ENCODE measurements around the gene IL1R1. TPM values are rescaled to one million over a fixed set of nuclear protein-coding genes. Genes with fewer than 3 reads are reported as not detected.

IL1R1 gene
- total RNA-seq, 1 donor from 2014 or later, result 6.3 TPM

GRCh38 chr2:102180687-102180999 lies 38.1 kb downstream of the IL1R1 start:
- H3K9me3 ChIP-seq (ENCODE audit: control insufficient read depth in 3 of 3, low read length in 3 of 3), result no peaks in the 10 kb centered on the region
- no peak overlapping the region for H3K4me3 ChIP-seq (ENCODE audit: low read length in 3 of 3)
- H3K9ac ChIP-seq (ENCODE audit: low read depth in 1 of 3, low read length in 3 of 3), result no peak overlapping the region
- H3K27ac ChIP-seq (ENCODE audit: low read depth, low read length), result no peak overlapping the region
- peaks cover 4 to 7% (median 6%) of the 10 kb centered on the region in 3 donors for H3K4me1 ChIP-seq (ENCODE audit: control insufficient read depth in 3 of 3, insufficient read depth in 3 of 3, low read length in 3 of 3)
- no peaks in the 10 kb centered on the region for H3K27me3 ChIP-seq (ENCODE audit: control insufficient read depth in 3 of 3, insufficient read depth in 3 of 3, low read length in 3 of 3)
- peaks cover 16 to 30% (median 17%) of the 10 kb centered on the region in 3 donors for H3K36me3 ChIP-seq (ENCODE audit: control insufficient read depth in 3 of 3, insufficient read depth in 3 of 3, low read length in 3 of 3)

DNA sequence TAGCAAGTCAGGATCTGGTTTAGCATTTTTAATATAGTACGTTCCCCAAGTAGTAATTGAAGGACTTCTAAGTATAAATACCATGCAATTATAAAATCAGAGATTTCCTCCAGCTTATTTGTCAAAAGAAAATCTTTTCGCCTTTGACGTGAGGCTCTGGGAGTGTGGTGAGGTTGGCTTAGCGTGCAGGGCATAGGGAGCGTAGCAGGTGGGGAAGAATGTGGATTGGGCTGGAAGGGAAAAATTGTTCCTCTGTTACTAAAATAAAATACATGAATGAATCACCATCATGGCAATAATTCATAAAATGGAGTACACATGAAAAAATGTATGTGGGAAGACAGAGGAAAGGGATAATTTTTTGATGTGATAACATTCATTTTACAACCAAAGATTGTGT lies 38.8 kb downstream of the IL1R1 start:
- no peak overlapping the region for H3K27ac ChIP-seq (ENCODE audit: low read depth, low read length)
- H3K27me3 ChIP-seq (ENCODE audit: control insufficient read depth in 3 of 3, insufficient read depth in 3 of 3, low read length in 3 of 3), result no peaks in the 10 kb centered on the region
- H3K9ac ChIP-seq (ENCODE audit: low read depth in 1 of 3, low read length in 3 of 3), result no peak overlapping the region
- no peak overlapping the region for H3K4me3 ChIP-seq (ENCODE audit: low read length in 3 of 3)
- H3K4me1 ChIP-seq (ENCODE audit: control insufficient read depth in 3 of 3, insufficient read depth in 3 of 3, low read length in 3 of 3), result peaks cover 4 to 7% (median 6%) of the 10 kb centered on the region in 3 donors
- peaks cover 10 to 27% (median 13%) of the 10 kb centered on the region in 3 donors for H3K36me3 ChIP-seq (ENCODE audit: control insufficient read depth in 3 of 3, insufficient read depth in 3 of 3, low read length in 3 of 3)
- no peaks in the 10 kb centered on the region for H3K9me3 ChIP-seq (ENCODE audit: control insufficient read depth in 3 of 3, low read length in 3 of 3)

DNA sequence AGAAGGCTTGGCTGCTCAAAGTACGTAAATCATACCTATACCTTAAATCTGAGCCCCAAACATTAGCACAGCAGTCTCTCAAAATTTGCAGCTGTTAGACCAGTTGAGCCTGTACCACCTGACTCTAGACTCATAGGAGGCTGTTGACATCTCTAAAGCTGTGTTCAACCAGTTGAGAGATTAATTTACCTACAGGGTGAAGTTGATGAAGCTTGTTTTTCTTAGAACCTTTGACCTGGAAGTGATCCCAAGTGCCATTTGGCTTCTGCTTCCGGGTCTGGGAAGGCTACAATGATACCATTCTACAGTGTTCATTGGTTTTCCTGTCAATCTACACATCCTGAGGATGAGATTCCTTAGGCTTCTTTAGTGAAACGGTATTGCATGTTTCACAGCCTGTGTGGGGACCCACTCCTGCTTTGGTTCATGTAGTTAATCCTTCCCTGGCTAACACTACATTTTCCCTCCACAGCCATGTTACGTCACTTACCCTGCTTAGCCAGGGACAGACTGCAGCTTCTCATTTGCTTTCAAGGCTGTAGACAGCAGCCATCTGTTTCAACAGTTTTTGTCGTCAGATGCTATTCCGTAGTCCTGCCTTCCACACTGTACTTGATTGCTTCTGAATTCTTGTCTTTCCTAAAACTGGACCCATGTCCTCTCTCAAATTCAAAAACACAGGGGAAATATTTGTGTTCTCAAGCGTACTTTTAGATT lies 39.5 kb downstream of the IL1R1 start:
- Histone ChIP-seq H3K4me3 (ENCODE audit: low read length in 3 of 3) (peak overlapping the region in 2 of 3 donors; percentile 8 to 28), H3K27me3 (ENCODE audit: control insufficient read depth in 3 of 3, insufficient read depth in 3 of 3, low read length in 3 of 3) (no peaks in the 10 kb centered on the region), H3K9ac (ENCODE audit: low read depth in 1 of 3, low read length in 3 of 3) (peak overlapping the region in 1 of 3 donors; percentile 40), H3K27ac (ENCODE audit: low read depth, low read length) (no peak overlapping the region), H3K9me3 (ENCODE audit: control insufficient read depth in 3 of 3, low read length in 3 of 3) (no peaks in the 10 kb centered on the region), H3K36me3 (ENCODE audit: control insufficient read depth in 3 of 3, insufficient read depth in 3 of 3, low read length in 3 of 3) (peaks cover 6 to 21% (median 7%) of the 10 kb centered on the region in 3 donors), H3K4me1 (ENCODE audit: control insufficient read depth in 3 of 3, insufficient read depth in 3 of 3, low read length in 3 of 3) (peaks cover 6 to 12% (median 8%) of the 10 kb centered on the region in 3 donors)

DNA sequence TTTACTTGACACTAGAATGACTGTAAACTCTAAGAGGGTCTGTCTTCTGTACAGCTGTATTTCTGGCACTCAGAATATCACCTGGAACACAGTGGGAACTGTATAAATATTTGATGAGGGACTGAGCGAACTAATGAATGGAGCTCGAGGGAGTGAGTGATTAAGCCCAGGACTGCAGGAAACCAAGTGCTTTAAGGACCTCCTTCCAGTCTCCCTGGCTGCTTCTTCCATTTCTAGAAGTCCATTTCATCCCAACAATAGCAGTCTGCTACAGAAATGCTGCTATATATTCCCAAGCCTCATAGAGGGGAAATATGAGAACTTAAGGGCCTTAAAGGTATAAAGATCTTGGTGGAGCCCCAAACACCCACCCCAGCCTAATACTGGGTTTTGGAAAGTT lies 41.5 kb downstream of the IL1R1 start:
- Histone ChIP-seq H3K4me3 (ENCODE audit: low read length in 3 of 3) (no peak overlapping the region), H3K9me3 (ENCODE audit: control insufficient read depth in 3 of 3, low read length in 3 of 3) (no peaks in the 10 kb centered on the region), H3K9ac (ENCODE audit: low read depth in 1 of 3, low read length in 3 of 3) (no peak overlapping the region), H3K4me1 (ENCODE audit: control insufficient read depth in 3 of 3, insufficient read depth in 3 of 3, low read length in 3 of 3) (peaks cover 6 to 17% (median 12%) of the 10 kb centered on the region in 3 donors), H3K27me3 (ENCODE audit: control insufficient read depth in 3 of 3, insufficient read depth in 3 of 3, low read length in 3 of 3) (no peaks in the 10 kb centered on the region), H3K27ac (ENCODE audit: low read depth, low read length) (no peak overlapping the region), H3K36me3 (ENCODE audit: control insufficient read depth in 3 of 3, insufficient read depth in 3 of 3, low read length in 3 of 3) (peaks cover 0 to 2% (median 0%) of the 10 kb centered on the region in 3 donors)

DNA sequence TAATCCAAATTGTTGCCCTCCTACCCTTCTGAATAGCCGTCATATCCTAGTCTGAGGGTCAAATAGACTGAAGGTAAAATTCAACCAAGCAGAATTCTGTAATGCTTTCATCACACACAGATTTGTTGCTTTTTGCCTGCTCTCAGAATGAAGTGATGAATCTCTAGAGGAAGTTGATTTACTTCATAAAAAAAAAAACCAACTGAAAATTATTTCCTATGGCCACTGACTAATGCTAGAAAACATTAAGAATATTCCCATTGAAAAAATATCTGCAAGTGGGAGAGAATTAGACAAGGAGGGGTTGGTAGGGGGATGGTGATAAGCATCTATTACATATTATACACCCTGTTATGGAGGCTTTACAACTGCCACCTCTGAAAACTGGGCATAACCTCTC lies 42.0 kb downstream of the IL1R1 start:
- Histone ChIP-seq H3K9ac (ENCODE audit: low read depth in 1 of 3, low read length in 3 of 3) (no peak overlapping the region), H3K4me1 (ENCODE audit: control insufficient read depth in 3 of 3, insufficient read depth in 3 of 3, low read length in 3 of 3) (peaks cover 6 to 17% (median 12%) of the 10 kb centered on the region in 3 donors), H3K9me3 (ENCODE audit: control insufficient read depth in 3 of 3, low read length in 3 of 3) (no peaks in the 10 kb centered on the region), H3K36me3 (ENCODE audit: control insufficient read depth in 3 of 3, insufficient read depth in 3 of 3, low read length in 3 of 3) (peaks cover 0 to 2% (median 0%) of the 10 kb centered on the region in 3 donors), H3K4me3 (ENCODE audit: low read length in 3 of 3) (no peak overlapping the region), H3K27ac (ENCODE audit: low read depth, low read length) (peak overlapping the region; percentile 10), H3K27me3 (ENCODE audit: control insufficient read depth in 3 of 3, insufficient read depth in 3 of 3, low read length in 3 of 3) (no peaks in the 10 kb centered on the region)

- no peaks in the 10 kb centered on the region for H3K27me3 ChIP-seq (ENCODE audit: control insufficient read depth in 3 of 3, insufficient read depth in 3 of 3, low read length in 3 of 3)
- no peaks in the 10 kb centered on the region for H3K36me3 ChIP-seq (ENCODE audit: control insufficient read depth in 3 of 3, insufficient read depth in 3 of 3, low read length in 3 of 3)
- peaks cover 6 to 17% (median 12%) of the 10 kb centered on the region in 3 donors for H3K4me1 ChIP-seq (ENCODE audit: control insufficient read depth in 3 of 3, insufficient read depth in 3 of 3, low read length in 3 of 3)
- H3K4me3 ChIP-seq (ENCODE audit: low read length in 3 of 3), result no peak overlapping the region
- no peak overlapping the region for H3K9ac ChIP-seq (ENCODE audit: low read depth in 1 of 3, low read length in 3 of 3)
- no peaks in the 10 kb centered on the region for H3K9me3 ChIP-seq (ENCODE audit: control insufficient read depth in 3 of 3, low read length in 3 of 3)
- H3K27ac ChIP-seq (ENCODE audit: low read depth, low read length), result no peak overlapping the region
Observed at GRCh38 chr2:102185347-102185746, 42.8 kb downstream of the IL1R1 start.

DNA sequence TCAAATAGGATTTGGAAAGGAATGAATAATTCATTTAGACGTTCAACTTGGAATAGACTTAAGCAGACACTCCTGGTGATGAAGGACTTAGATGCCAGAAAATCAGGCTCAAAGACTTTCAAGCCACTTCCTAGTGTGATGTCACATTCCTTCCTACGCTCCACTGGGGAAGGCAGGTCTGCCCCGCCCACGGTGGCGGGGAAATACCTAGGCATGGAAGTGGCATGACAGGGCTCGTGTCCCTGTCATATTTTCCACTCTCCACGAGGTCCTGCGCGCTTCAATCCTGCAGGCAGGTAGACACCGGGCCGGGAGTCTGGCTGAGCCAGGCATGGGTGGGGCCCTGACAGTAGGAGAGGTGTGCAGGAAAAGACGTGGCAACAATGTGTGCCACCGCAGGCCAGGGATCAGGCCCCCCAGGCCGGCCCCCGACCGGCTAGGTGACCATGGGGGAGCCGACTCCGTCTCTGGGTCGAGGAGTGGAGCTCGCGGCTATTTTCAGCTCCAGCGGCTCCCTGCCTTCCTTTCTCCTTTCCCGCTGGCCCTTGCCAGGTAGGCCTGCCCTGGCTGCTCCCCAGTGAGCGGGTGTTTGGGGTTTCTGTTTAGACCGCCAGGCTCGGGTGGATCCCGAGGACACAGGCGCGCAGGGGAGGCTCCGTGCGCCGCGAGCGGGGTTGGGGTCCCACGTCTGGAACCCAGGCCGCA lies 44.4 kb downstream of the IL1R1 start, which contains the start of gene IL1RL2:
TSS of gene IL1RL2 (plus strand) at position 233 of the 705 bp plus-strand sequence. CDS start 845 bp downstream, outside the sequence.
- H3K27ac ChIP-seq (ENCODE audit: low read depth, low read length), result peak within 1 kb of the TSS; percentile 42
- no peaks in the 10 kb centered on the region for H3K36me3 ChIP-seq (ENCODE audit: control insufficient read depth in 3 of 3, insufficient read depth in 3 of 3, low read length in 3 of 3)
- H3K4me1 ChIP-seq (ENCODE audit: control insufficient read depth in 3 of 3, insufficient read depth in 3 of 3, low read length in 3 of 3), result peaks cover 4 to 15% (median 12%) of the 10 kb centered on the region in 3 donors
- H3K9me3 ChIP-seq (ENCODE audit: control insufficient read depth in 3 of 3, low read length in 3 of 3), result no peaks in the 10 kb centered on the region
- H3K4me3 ChIP-seq (ENCODE audit: low read length in 3 of 3), result peak within 1 kb of the TSS; percentile 73 to 76 (median 74)
- H3K9ac ChIP-seq (ENCODE audit: low read depth in 1 of 3, low read length in 3 of 3), result peak within 1 kb of the TSS; percentile 60 to 82 (median 80)
- no peaks in the 10 kb centered on the region for H3K27me3 ChIP-seq (ENCODE audit: control insufficient read depth in 3 of 3, insufficient read depth in 3 of 3, low read length in 3 of 3)

- H3K9ac ChIP-seq (ENCODE audit: low read depth in 1 of 3, low read length in 3 of 3), result peak overlapping the region; percentile 60 to 82 (median 80)
- H3K4me3 ChIP-seq (ENCODE audit: low read length in 3 of 3), result peak overlapping the region; percentile 73 to 76 (median 74)
- H3K27ac ChIP-seq (ENCODE audit: low read depth, low read length), result peak overlapping the region; percentile 42
- no peaks in the 10 kb centered on the region for H3K36me3 ChIP-seq (ENCODE audit: control insufficient read depth in 3 of 3, insufficient read depth in 3 of 3, low read length in 3 of 3)
- H3K9me3 ChIP-seq (ENCODE audit: control insufficient read depth in 3 of 3, low read length in 3 of 3), result no peaks in the 10 kb centered on the region
- no peaks in the 10 kb centered on the region for H3K27me3 ChIP-seq (ENCODE audit: control insufficient read depth in 3 of 3, insufficient read depth in 3 of 3, low read length in 3 of 3)
- peaks cover 0 to 10% (median 9%) of the 10 kb centered on the region in 3 donors for H3K4me1 ChIP-seq (ENCODE audit: control insufficient read depth in 3 of 3, insufficient read depth in 3 of 3, low read length in 3 of 3)
Observed at GRCh38 chr2:102187496-102188150, 45.1 kb downstream of the IL1R1 start.

- no peaks in the 10 kb centered on the region for H3K9me3 ChIP-seq (ENCODE audit: control insufficient read depth in 3 of 3, low read length in 3 of 3)
Observed at GRCh38 chr2:102190430-102191107, 48.0 kb downstream of the IL1R1 start.

More at GRCh38 chr2:102190430-102191107, 48.0 kb downstream of the IL1R1 start:
- Histone ChIP-seq H3K4me1 (ENCODE audit: control insufficient read depth in 3 of 3, insufficient read depth in 3 of 3, low read length in 3 of 3) (peaks cover 0 to 10% (median 9%) of the 10 kb centered on the region in 3 donors), H3K9ac (ENCODE audit: low read depth in 1 of 3, low read length in 3 of 3) (no peak overlapping the region), H3K4me3 (ENCODE audit: low read length in 3 of 3) (no peak overlapping the region), H3K27ac (ENCODE audit: low read depth, low read length) (no peak overlapping the region), H3K36me3 (ENCODE audit: control insufficient read depth in 3 of 3, insufficient read depth in 3 of 3, low read length in 3 of 3) (no peaks in the 10 kb centered on the region), H3K27me3 (ENCODE audit: control insufficient read depth in 3 of 3, insufficient read depth in 3 of 3, low read length in 3 of 3) (no peaks in the 10 kb centered on the region)
